Endothelial cell of umbilical vein (primary cell): ENCODE measurements around the gene SDK2. TPM values are rescaled to one million over a fixed set of nuclear protein-coding genes. Genes with fewer than 3 reads are reported as not detected.

Experiments
- BruUV-seq: library from RNA; stranded (reverse); fragments of 400-500 nt; replicated peaks from 2 replicates; lab custom pipeline; 2021; lab: Mats Ljungman, UMichigan
- CTCF ChIA-PET: fragments of 300-600, 350-600 bp; sonication (Branson Sonifier 250); formaldehyde crosslinking; loops from one replicate; lab custom pipeline; 2021; ENCODE audit warnings: antibody characterized with exemption, inconsistent platforms; lab: Charles Lee
- POLR2A ChIA-PET: fragments of 300-600, 350-600 bp; sonication (Branson Sonifier 250); formaldehyde crosslinking; loops from one replicate; lab custom pipeline; 2021; ENCODE audit warnings: antibody characterized with exemption, inconsistent platforms; lab: Charles Lee
- DNase-seq: peaks from one replicate; pipeline ENCODE4 v3.0.0-alpha.2; 2011; ENCODE audit warnings: low read depth, low spot score
- FAIRE-seq: peaks from 2 replicates; lab custom pipeline; 2011; peaks lifted over from hg19 to GRCh38; lab: Jason Lieb, UNC
- H2AFZ ChIP-seq: 2 replicates; pipeline ENCODE4 v1.6.0; 2012; ENCODE audit warnings: low read depth, low read length, control low read depth, inconsistent platforms
- H3K27ac ChIP-seq: 2 replicates; pipeline ENCODE4 v1.5.1; 2011; ENCODE audit warnings: low read depth, mild to moderate bottlenecking, control low read depth, low read length, moderate library complexity; ENCODE audit not compliant: insufficient read depth
- H3K27me3 ChIP-seq, 2 experiments: 2 replicates each; pipeline versions ENCODE4 v1.6.0 to v1.6.1; 2011; ENCODE audit warnings: low read length in 2 of 2, mixed read lengths in 1 of 2; ENCODE audit not compliant: control insufficient read depth in 2 of 2, insufficient read depth in 2 of 2
- H3K36me3 ChIP-seq, 2 experiments: 2 replicates in 1 of 2; 3 replicates in 1 of 2; pipeline ENCODE4 v1.5.1; 2011; ENCODE audit warnings: low read length in 2 of 2, mild to moderate bottlenecking in 1 of 2, moderate library complexity in 1 of 2; ENCODE audit not compliant: control insufficient read depth in 2 of 2, insufficient read depth in 2 of 2; ENCODE audit errors: extremely low read depth in 1 of 2
- H3K4me1 ChIP-seq: 3 replicates; pipeline ENCODE4 v1.5.1; 2011; ENCODE audit warnings: mild to moderate bottlenecking, low read length; ENCODE audit not compliant: control insufficient read depth, insufficient read depth; ENCODE audit errors: extremely low read depth
- H3K4me2 ChIP-seq: 2 replicates; pipeline ENCODE4 v1.6.1; 2011; ENCODE audit warnings: low read length, control low read depth, mixed read lengths; ENCODE audit not compliant: insufficient read depth
- H3K4me3 ChIP-seq, 3 experiments: fragments of 200-600 bp in 1 of 3; sonication (generic), shearing (Covaris generic) in 1 of 3; replicated peaks in 1 of 3; 2 replicates each; pipeline ENCODE4 v1.5.1; 2011 to 2016; ENCODE audit warnings: control low read depth in 3 of 3, low read length in 3 of 3, mild to moderate bottlenecking in 2 of 3, inconsistent platforms in 1 of 3, low read depth in 1 of 3, moderate library complexity in 1 of 3; ENCODE audit not compliant: insufficient read depth in 1 of 3
- H3K79me2 ChIP-seq: 2 replicates; pipeline ENCODE4 v1.6.0; 2012; ENCODE audit warnings: low read length, inconsistent platforms; ENCODE audit not compliant: control insufficient read depth, insufficient read depth
- H3K9ac ChIP-seq: replicated peaks from 2 replicates; pipeline ENCODE3; 2011; ENCODE audit warnings: low read length, control low read depth; ENCODE audit not compliant: insufficient read depth; ENCODE audit errors: extremely low read depth
- H3K9me1 ChIP-seq: replicated peaks from 3 replicates; pipeline ENCODE4 v1.6.0; 2011; ENCODE audit warnings: mild to moderate bottlenecking, low read length; ENCODE audit not compliant: control insufficient read depth, insufficient read depth; ENCODE audit errors: extremely low read depth
- H3K9me3 ChIP-seq: replicated peaks from 2 replicates; pipeline ENCODE4 v1.5.1; 2012; ENCODE audit warnings: low read length, inconsistent platforms; ENCODE audit not compliant: control insufficient read depth, insufficient read depth
- H4K20me1 ChIP-seq: replicated peaks from 2 replicates; pipeline ENCODE3; 2011; ENCODE audit warnings: mild to moderate bottlenecking, low read length; ENCODE audit not compliant: control insufficient read depth, insufficient read depth; ENCODE audit errors: extremely low read depth
- EZH2 ChIP-seq: IDR thresholded peaks from 2 replicates; pipeline ENCODE4 v1.6.1; 2012; ENCODE audit warnings: borderline replicate concordance, low read depth, mild to moderate bottlenecking, moderate library complexity, low read length, inconsistent platforms; ENCODE audit not compliant: severe bottlenecking
- JUN ChIP-seq: IDR thresholded peaks from 2 replicates; pipeline ENCODE4 v1.6.1; 2011; ENCODE audit warnings: borderline replicate concordance, low read depth; ENCODE audit not compliant: insufficient read length, insufficient read depth
- MYC ChIP-seq: IDR thresholded peaks from one replicate; pipeline ENCODE4 v1.6.1; 2011; ENCODE audit warnings: mild to moderate bottlenecking, low read depth, low read length
- dilution Hi-C: fragments of 300-500 bp; cut with MboI; formaldehyde crosslinking; loops from one replicate; pipeline ENCODE4 v1.15.0; 2019; ENCODE audit warnings: low sequenced_read_pairs; ENCODE audit not compliant: extremely low pct_ligation_motif_present
- intact Hi-C: fragments of 100-400 bp; cut with micrococcal nuclease; formaldehyde crosslinking; loops from one replicate; pipeline ENCODE4 v1.10.0; 2022
- polyA plus RNA-seq, 4 experiments: library from polyadenylated mRNA; depleted of rRNA in 3 of 4; stranded (reverse) in 3 of 4; unstranded in 1 of 4; fragments of >200 nt; gene quantifications; 2 replicates each; pipeline versions ENCODE4 v1.2.1 to v1.2.3, GENCODE V29; 2011 to 2012; ENCODE audit warnings: missing spikeins in 1 of 4
- total RNA-seq: library from RNA; stranded (reverse); gene quantifications from 2 replicates; pipeline ENCODE4 v1.2.3, GENCODE V29; 2021
- TF ChIP-seq, protein P1 (sequence below), 2 donors: IDR thresholded peaks; 1 replicate in 1 of 2; 2 replicates in 1 of 2; pipeline ENCODE4 v1.5.1; 2011; ENCODE audit warnings: low read length in 2 of 2, mild to moderate bottlenecking in 2 of 2, moderate library complexity in 2 of 2, control low read depth in 1 of 2, inconsistent platforms in 1 of 2, low read depth in 1 of 2; ENCODE audit not compliant: insufficient read depth in 1 of 2; ENCODE audit errors: extremely low read depth in 1 of 2

Gene SDK2
- total and polyA plus RNA-seq, 2 donors (not counting 3 experiments of a cell fraction or from before 2014, with no cell fraction given) = not detected

DNA sequence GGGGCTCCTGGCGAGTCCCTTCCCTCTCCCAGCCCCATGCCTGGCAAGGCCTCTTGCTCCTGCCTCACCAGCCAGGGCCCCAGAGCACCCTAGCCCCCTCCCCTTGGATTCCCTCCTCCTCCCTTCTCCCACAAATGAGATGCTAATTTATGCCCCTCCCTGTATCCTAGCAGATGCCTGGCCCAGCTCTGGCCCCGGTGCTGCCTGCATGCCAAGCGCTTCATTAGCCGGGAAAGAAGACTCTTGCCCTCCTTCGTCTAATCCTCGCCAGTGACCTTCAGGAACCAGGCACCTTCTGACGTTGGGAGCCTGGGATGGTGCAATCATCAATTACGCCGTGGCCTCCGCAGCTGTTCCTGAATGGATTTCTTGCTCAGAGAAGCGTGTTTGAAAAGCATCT lies 127.8 kb downstream of the SDK2 start:
- Histone ChIP-seq H3K4me1 (no peaks in the 10 kb centered on the region), H3K27me3 (no peaks in the 10 kb centered on the region), H4K20me1 (no peaks in the 10 kb centered on the region), H3K27ac (no peak overlapping the region), H3K9ac (no peak overlapping the region), H3K9me1 (no peaks in the 10 kb centered on the region), H3K4me2 (no peak overlapping the region), H3K79me2 (no peaks in the 10 kb centered on the region), H3K4me3 (no peak overlapping the region), H3K9me3 (no peaks in the 10 kb centered on the region), H3K36me3 (no peaks in the 10 kb centered on the region), H2AFZ (no peak overlapping the region)
- dilution Hi-C loops = no loop called here
- CTCF ChIA-PET = no interaction called here
- TF ChIP-seq, protein P1, sequence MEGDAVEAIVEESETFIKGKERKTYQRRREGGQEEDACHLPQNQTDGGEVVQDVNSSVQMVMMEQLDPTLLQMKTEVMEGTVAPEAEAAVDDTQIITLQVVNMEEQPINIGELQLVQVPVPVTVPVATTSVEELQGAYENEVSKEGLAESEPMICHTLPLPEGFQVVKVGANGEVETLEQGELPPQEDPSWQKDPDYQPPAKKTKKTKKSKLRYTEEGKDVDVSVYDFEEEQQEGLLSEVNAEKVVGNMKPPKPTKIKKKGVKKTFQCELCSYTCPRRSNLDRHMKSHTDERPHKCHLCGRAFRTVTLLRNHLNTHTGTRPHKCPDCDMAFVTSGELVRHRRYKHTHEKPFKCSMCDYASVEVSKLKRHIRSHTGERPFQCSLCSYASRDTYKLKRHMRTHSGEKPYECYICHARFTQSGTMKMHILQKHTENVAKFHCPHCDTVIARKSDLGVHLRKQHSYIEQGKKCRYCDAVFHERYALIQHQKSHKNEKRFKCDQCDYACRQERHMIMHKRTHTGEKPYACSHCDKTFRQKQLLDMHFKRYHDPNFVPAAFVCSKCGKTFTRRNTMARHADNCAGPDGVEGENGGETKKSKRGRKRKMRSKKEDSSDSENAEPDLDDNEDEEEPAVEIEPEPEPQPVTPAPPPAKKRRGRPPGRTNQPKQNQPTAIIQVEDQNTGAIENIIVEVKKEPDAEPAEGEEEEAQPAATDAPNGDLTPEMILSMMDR (IDR thresholded peaks at IDR 0.05; ENCODE audit: extremely low read depth in 1 of 2, insufficient read depth in 1 of 2, low read depth in 1 of 2, low read length in 2 of 2) = no peak
- TF ChIP-seq MYC (no peak), EZH2 (no peak)
- DNase-seq (no peak), FAIRE-seq (no peak)
- no TSS peak for BruUV-seq
- POLR2A ChIA-PET = no interaction called here
- intact Hi-C loops = no loop called here

- Histone ChIP-seq H3K27ac (no peak overlapping the region), H3K4me1 (no peaks in the 10 kb centered on the region), H3K36me3 (no peaks in the 10 kb centered on the region), H3K4me2 (no peak overlapping the region), H4K20me1 (no peaks in the 10 kb centered on the region), H3K27me3 (no peaks in the 10 kb centered on the region), H3K9me3 (no peaks in the 10 kb centered on the region), H2AFZ (no peak overlapping the region), H3K9ac (no peak overlapping the region), H3K79me2 (no peaks in the 10 kb centered on the region), H3K9me1 (no peaks in the 10 kb centered on the region), H3K4me3 (no peak overlapping the region)
- DNase-seq (no peak), FAIRE-seq (no peak)
- ChIA-PET POLR2A (no interaction called here), CTCF (no interaction called here)
- intact Hi-C loops = no loop called here
- dilution Hi-C loops = no loop called here
- no TSS peak for BruUV-seq
- no peak for TF ChIP-seq JUN
These were observed 129.9 kb downstream of the SDK2 start for GRCh38 chr17:73514146-73514863.
